GM08714 (cell line): ENCODE measurements around the gene TMEM116.
"Not testable (repeated sequence)": the region's sequence is repeated elsewhere in the genome, so short reads cannot be mapped to it uniquely, and the experiment has no call there.

Experiments
- H3K4me3 ChIP-seq: fragments of 200-500 bp; sonication (Bioruptor generic); 2 replicates; pipeline ENCODE4 v1.5.1; 2014; ENCODE audit warnings: mild to moderate bottlenecking, low read length, inconsistent platforms
- ZNF274 ChIP-seq: IDR thresholded peaks from 2 replicates; pipeline ENCODE4 v1.6.1; 2012; ENCODE audit warnings: mild to moderate bottlenecking, low read depth, low read length

The TMEM116 gene

DNA sequence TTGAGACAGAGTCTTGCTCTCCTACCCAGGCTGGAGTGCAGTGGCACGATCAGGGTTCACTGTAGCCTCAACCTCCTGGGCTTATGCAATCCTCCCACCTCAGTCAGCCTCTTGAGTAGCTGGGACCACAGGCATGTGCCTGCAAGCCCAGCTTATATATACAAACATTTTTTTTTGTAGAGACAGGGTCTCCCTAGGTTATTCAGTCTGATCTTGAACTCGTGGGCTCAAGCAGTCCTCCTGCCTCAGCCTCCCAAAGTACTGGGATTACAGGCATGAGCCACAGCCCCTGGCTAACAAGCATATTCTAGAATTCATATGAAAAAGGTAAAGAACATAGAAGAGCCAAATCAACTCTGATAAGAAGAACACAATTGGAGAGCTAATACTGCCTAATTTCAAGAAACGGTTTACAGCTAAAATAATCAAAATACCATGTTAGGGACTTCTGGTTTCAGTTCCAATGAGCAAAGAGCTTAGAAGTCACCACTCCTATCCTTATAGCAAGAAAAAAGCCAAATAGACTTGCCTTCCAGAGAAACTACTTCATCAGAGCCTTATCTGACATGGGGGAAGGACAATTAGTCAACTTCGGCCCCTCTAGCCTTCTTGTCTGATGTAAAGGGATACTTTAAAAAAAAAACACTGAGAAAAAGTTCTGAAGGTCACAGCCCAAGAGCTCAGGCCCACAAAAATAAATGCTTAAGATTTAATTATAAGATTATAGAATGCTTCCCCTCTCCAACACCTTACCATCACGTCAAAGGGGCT lies 37.6 kb downstream of the TMEM116 start:
- no peak for TF ChIP-seq ZNF274
- H3K4me3 ChIP-seq: no peak overlapping the region

DNA sequence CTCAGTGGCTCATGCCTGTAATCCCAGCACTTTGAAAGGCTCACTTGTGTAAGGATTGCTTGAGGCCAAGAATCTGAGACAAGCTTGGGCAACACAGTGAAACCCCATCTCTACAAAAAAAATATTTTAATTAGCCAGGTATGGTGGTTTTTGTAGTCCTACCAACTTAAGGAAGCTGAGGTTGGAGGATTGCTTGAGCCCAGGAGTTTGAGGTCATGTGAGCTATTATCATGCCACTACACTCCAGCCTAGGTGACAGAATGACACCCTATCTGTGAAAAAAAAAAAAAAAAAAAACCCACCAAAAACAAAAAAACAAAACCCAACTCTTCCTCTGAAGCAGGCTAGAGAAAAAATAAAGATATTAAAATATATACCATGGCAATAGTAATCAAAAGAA lies 41.2 kb downstream of the TMEM116 start:
- no peak overlapping the region for H3K4me3 ChIP-seq
- no peak for TF ChIP-seq ZNF274

DNA sequence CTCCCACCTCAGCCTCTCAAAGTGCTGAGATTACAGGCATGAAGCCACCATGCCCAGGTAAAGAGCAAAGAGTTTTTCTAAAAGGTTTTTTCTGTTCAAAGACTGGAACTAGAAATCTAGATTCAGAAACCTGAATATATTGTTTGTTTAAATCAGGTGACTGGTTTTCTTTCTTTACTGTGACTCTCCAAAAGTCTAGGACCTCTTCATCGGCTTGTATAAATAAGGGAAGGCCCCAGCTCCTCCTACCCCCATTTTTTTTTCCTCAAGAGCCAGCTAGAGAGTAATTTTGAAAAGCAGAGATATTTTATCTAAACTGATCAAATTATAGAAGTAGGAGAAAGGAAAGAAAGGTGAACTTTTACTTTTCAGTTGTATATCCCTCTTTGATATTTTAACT lies 48.0 kb downstream of the TMEM116 start:
- H3K4me3 ChIP-seq: no peak overlapping the region
- no peak for TF ChIP-seq ZNF274

DNA sequence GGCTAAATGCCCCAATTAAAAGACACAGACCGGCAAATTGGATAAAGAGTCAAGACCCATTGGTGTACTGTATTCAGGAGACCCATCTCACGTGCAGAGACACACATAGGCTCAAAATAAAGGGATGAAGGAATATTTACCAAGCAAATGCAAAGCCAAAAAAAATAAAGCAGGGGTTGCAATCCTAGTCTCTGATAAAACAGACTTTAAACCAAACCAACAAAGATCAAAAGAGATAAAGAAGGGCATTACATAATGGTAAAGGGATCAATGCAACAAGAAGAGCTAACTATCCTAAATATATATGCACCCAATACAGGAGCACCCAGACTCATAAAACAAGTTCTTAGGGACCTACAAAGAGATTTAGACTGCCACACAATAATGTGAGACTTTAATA lies 53.4 kb downstream of the TMEM116 start:
- not testable (repeated sequence) for H3K4me3 ChIP-seq

GRCh38 chr12:111957224-111957623 lies 55.7 kb downstream of the TMEM116 start:
- H3K4me3 ChIP-seq: not testable (repeated sequence)

GRCh38 chr12:111954969-111955368 lies 58.0 kb downstream of the TMEM116 start:
- H3K4me3 ChIP-seq: no peak overlapping the region
- TF ChIP-seq ZNF274: no peak

DNA sequence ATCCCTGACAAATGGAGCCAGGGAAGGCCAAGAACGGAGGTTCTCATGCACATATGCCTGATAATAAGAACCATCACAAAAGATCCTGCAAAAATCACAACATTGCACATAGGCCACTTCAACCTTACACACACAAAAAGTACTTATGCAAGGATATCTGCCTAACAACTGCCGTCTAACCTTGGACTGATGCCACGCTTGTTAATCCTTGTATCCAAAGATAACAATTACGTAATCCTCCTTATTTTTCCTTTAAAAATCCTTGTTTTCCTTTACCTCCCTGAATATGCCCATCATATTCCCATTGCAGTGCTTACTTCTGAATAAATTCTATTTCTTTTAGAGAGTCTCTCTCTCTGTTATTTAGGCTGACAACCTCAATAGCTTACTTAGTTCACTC lies 59.5 kb downstream of the TMEM116 start:
- no peak overlapping the region for H3K4me3 ChIP-seq
- no peak for TF ChIP-seq ZNF274

- not testable (repeated sequence) for H3K4me3 ChIP-seq
These were observed 60.7 kb downstream of the TMEM116 start for GRCh38 chr12:111952084-111952787.

DNA sequence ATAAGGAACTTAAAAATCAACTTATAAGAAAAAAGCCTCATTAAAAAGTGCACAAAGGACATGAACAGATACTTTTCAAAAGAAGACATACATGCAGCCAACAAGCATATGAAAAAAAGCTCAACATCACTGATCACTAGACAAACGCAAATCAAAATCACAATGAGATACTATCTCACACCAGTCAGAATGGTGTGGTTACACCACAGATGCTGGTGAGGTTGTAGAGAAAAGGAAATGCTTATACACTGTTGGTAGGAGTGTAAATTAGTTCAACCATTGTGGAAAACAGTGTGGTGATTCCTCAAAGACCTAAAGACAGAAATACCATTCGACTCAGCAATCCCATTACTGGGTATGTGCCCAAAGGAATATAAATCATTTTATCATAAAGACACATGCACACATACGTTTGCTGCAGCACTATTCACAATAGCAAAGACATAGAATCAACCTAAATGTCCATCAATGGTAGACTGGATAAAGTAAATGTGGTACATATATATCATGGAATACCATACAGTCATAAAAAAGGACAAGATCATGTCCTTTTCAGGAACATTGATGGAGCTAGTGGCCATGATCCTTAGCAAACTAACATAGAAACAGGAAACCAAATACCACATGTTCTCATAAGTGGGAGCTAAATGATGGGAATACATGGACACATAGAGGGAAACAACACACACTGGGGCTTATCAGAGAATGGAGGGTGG lies 61.8 kb downstream of the TMEM116 start:
- H3K4me3 ChIP-seq: not testable (repeated sequence)

GRCh38 chr12:111943929-111944328 lies 69.0 kb downstream of the TMEM116 start:
- H3K4me3 ChIP-seq: no peak overlapping the region
- no peak for TF ChIP-seq ZNF274

DNA sequence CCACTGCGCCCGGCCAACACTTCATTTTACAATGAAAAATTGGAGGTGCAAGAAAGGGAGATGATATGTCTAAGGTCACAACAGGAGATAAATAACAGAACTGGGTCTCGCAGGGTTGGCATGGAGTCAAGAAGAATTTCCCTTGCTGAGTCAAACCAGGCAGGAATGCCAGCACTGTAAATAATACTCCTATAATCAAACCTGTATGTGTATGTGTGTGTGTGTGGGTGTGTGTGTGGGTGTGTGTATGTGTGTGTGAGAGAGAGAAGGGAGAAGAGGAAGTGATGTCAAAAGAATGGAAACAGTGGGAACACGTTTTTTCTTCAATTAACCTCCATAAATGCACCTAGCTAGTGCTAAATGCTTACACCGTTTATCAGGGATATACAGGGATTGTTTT lies 70.4 kb downstream of the TMEM116 start:
- no peak overlapping the region for H3K4me3 ChIP-seq
- no peak for TF ChIP-seq ZNF274

- no peak overlapping the region for H3K4me3 ChIP-seq
- no peak for TF ChIP-seq ZNF274
These were observed 75.5 kb downstream of the TMEM116 start for GRCh38 chr12:111937429-111937828.

DNA sequence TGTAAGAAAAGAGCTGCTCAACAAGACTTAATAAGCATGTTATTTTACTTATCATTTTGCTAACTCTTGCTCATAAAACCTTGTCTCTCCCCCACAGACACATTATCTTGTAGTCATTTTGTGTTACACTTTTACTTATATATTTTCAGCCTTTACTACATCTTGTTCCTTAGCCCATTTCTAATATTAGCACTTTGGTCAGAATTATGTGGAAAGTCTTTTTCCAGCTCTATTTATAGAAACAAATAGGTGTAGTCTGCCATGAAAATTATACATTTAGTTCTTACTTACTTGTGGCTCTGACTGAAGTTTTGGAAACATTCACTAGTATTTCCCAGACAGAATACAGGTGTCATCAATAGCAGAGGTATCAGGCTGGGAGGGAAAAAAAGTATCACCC lies 76.1 kb downstream of the TMEM116 start:
- no peak overlapping the region for H3K4me3 ChIP-seq
- TF ChIP-seq ZNF274: no peak

DNA sequence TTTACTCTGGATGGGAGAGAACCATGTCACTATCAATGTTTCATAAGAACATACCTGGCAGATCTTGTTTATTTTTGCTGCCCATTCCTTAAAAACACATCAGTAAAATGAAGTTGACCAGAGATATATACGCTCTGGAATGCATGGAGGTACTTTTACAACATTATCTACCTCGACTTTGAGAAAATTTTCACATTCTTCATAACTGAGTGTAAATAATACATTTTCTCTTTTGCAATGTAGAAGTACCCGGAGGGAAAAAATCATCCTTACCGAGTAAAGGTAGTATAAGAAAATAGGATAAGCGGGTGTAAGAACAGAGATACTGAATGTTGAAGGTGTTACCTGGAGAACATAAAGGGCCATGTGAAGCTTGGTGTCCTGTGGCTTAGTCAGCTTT lies 80.7 kb downstream of the TMEM116 start:
- TF ChIP-seq ZNF274: no peak

DNA sequence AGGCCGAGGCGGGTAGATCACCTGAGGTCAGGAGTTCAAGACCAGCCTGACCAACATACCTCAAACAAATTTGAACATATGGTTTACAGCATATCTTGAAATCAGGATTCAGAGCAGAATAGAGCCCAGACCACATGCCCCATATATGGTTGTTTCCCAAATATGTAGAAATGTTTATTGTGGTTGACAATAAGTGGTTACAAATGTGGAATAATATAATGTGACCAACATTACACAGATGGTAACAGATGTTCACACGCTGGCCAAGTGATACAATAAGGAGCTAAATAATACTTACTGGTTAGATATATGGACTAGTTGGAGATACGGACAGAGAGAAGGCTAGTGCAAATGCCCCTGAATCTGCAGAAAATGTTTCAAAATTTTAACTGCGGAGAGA lies 85.6 kb downstream of the TMEM116 start:
- no peak for TF ChIP-seq ZNF274
- no peak overlapping the region for H3K4me3 ChIP-seq

More for the DNA sequence above, 80.7 kb downstream of the TMEM116 start:
- H3K4me3 ChIP-seq: no peak overlapping the region
